GM21737 (cell line): ENCODE data around the gene ZNF835.

Experiments
- ATAC-seq: cut with Tn5 transposase; IDR thresholded peaks from one replicate; pipeline ENCODE4 v1.9.1; 2021; ENCODE audit warnings: mild to moderate bottlenecking, moderate library complexity; ENCODE audit not compliant: unreplicated experiment

Gene ZNF835

DNA sequence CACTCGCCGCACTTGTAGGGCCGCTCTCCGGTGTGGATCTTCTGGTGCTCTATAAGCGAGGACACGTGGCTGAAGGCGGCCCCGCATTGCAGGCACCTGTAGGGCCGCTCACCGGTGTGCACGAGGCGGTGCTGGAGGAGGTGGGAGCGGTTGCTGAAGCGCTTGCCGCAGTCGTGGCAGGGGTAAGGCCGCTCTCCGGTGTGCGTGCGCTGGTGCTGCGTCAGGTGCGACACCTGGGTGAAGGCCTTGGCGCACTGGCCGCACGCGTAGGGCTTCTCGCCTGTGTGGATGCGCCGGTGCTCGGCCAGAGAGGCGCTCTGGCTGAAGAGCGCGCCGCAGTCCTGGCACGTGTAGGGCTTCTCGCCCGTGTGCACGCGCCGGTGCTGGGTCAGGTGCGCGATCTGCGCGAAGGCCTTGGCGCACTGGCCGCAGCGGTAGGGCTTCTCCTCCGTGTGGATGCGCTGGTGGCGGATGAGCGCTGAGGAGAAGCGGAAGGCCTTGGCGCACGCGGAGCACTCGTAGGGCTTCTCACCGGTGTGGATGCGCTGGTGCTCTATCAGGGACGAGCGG lies 7.5 kb downstream of the ZNF835 start:
- ATAC-seq, result no peak

DNA sequence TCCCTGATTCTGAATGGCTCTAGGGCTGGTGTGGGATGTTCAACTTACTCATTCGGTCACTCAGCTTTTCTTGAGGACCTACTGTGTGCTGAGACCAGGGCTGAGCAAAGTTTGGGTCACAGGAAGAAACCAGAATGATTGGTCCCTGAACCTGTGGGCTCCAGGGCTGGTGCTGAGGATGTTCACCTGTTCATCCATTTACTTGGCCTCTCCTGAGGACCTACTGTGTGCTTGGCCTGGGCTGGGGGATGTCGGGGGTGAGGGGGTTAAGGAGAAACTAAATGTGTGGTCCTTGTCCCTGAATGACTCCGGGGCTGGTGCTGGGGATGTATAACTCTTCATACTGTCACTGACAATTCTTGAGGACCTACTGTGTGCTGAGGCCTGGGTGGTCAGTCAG lies 10.3 kb downstream of the ZNF835 start:
- ATAC-seq, result no peak

DNA sequence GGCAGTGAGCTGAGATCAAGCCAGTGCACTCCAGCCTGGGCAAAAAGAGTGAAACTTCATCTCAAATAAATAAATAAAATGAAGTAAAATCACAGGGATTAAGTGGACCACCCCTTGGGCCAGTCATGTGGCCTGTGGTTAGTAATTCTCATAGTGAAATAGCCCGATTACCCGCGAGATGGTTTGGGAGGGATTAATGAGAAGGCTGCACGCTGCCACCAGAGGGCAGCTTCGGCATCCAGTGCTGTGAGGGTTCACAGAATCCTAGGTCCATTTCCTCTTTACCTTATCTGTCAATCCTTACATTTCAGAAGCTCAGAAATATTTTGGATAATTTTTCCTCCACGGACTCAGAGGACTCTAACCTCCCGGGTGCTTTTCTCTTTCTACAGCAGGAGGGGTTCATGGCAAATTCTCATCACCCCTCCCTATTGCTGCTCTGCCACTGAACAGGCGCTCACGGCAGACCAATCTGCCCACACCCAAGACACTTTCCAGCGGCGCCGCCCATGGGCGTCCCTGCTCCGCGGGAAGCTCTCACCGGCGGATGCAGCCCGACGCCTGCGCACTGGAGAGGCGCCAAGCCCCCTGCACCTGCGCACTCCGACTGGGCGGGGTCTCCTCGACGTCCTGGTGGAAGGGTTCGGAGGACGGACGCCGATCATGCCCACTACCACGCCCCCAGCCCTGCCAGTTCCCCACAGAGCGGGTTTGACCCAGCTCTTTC lies 11.0 kb downstream of the ZNF835 start:
- ATAC-seq, result no peak

DNA sequence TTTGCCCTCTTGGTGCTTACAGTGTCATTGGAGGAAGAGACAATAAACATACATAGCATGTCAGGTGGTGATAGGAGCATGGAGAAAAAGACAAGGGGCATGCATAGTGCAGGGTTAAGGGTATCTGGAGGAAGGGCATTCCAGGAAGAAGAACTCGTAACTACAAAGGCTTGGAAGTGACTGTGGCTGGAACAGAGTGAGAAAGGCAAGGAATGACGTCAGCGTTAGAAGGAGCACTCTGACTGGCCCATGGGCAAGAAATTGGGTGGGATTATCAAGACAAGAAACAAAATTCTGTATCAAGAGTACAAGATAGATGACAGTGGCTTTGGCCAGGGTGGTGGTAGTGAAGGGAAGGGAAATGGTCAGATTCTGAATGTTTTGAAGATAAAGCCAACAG lies 17.4 kb downstream of the ZNF835 start:
- no peak for ATAC-seq

DNA sequence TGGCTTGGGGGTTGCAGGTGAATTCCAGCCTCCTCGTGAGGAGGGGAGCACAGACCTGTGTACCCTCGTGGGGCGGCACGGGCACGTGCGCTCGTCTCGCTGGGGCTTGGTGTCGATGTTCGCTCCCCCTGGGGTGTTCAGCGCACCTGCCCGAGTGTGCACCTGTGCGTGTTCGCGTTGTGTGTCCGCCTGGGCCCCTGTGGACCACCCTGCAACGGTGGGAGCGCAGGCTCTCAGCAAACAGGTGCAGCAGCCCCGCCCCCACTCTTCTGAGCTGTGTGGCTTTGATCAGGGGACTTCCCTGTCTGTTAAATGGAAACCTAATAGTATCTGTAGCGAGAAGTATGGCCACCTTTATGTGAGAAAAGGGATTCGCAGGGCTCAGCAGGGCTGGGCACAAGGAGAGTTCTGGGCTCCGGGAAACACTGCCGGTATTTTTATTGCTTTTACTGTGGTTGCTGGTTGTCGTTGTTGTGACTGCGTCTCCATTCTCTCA lies 28.0 kb downstream of the ZNF835 start:
- no peak for ATAC-seq

DNA sequence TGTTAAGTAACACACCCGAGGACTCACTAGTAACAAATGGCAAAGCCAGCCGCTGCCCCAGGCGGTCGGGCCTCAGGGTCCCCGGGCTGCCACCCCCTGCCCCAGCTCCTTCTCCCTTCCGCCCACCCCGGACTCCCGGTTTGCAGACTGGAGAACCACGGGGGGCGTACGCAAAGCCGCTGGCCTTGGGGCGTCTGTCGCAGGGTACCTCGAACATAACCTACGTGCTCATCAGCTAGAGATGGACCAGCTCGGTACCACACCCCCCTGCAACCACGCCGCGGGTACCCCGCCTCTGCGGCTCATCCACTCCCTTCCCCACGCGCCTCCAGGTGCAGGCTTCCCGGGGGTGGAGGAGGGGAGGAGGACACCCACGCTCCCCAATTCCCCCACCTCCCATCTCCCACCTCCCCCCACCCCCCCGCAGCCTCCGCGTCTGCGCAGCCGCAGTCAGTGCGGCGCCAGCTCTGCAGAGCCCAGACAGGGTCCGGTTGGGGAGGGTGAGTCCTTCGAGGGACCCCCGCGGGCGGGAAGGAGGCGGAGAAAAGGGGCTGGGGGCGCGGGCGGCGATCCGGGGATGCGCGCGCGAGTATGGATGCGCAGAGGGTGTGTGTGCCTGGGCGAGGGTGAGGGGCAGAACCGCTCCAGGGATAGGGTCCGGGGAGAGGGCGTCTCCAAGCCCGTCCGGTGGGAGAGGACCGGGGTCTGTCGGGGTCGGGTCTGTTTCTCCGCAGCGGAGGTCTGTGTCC lies 28.7 kb downstream of the ZNF835 start, which contains the start of gene SMIM17:
SMIM17 (plus strand) TSS at position 449 of the 749 bp plus-strand sequence. CDS start 2,509 bp downstream, outside the sequence.
- ATAC-seq, result no peak

DNA sequence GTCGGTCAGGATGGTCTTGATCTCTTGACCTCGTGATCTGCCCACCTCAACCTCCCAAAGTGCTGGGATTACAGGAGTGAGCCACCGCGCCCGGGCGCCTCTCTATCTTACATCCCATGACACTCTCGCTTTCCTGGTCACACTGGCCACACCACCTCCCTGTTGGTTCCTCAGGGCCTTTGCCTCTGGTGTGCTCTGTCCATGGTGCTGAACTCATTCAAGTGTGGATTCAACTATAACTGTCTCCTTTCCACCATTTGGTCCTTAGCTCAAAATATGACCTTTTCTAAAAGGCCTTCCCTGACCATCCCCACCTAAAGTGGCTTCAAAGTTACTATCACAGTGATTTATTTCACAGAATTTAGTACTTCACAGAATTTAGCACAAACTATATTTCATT lies 32.3 kb downstream of the ZNF835 start:
- ATAC-seq, result no peak

DNA sequence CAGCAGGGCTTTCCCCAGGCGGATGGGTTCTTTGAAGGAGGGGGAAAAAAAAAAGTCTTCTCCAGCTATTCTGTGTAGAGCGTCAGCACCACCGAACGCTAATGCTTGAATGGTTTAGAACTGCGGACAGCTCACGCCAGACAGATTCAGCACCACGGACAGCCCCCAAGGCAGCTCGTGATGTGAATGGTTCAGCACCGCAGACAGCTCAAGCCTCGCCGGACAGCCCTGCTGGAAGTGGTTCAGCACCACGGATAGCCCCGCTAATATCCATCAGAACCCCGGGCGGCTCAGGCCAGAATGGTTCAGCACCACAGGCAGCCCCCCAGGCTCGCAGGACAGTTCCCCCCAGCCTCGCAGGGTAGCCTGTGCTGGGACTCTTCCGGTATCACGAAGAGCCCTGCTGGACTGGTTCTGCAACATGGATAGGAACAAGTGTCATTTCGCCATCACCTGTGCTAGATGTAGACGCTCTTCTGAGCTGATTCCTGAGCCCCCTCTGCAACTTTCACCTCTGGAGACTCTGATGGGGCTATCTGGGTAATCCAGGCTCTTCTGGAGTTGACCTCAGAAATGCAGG lies 33.5 kb downstream of the ZNF835 start:
- no peak for ATAC-seq

DNA sequence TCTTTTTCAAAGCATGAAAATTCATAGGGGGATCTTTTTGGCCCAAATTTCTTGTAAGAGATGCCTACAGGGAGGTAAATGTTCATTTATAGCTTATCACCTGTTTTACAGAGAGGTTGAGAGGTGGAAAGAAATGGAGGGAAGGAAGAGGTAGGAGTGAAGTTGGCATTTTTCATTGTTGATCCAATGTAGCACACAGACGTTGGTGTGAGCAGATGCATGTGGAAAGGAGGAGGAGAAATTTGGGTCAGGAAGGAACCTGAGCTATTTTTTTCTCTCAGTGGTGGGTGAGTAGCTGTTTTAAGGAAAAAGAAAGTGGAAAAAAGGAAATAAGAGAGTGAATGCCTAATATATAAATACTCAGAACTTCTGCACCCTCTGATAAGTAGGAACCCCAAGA lies 38.5 kb downstream of the ZNF835 start:
- ATAC-seq, result no peak

DNA sequence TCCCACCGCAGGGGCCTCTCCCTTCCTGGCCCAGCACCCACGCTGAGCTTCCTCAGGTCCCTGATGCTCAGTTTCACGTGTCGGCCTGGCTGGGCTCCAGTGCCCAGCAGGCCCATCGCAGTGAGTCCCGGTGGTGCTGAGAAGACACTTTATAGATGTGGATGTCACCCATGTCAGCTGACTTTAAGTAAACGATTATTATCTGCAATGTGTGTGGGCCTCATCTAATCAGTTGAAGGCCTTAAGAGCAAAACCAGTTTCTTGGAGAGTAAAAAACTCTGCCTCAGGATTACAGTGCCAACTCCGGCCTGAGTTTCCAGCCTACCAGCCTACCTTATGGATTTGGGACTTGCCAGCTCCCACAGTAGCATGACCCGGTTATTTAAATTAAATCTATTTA lies 45.8 kb downstream of the ZNF835 start:
- no peak for ATAC-seq

DNA sequence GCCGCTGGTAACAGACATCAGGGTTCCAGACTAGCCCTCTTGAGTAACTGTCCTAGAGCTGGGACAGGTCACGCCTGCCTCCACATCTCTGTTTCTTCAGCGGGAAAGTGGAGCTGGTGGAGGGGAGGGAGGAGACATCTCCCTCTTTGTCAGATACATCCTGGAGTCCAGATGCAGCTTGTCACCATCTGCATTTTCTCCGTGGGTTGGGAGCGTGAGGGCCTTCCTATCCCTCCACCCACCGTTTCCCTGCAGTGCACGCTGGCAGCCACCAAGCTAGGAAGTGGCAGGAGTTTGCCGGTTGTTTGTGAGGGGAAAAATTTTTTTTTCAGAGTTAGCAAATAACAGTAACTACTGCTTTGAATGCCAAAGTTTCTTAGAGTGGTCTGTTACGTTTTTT lies 48.6 kb downstream of the ZNF835 start:
- no peak for ATAC-seq

DNA sequence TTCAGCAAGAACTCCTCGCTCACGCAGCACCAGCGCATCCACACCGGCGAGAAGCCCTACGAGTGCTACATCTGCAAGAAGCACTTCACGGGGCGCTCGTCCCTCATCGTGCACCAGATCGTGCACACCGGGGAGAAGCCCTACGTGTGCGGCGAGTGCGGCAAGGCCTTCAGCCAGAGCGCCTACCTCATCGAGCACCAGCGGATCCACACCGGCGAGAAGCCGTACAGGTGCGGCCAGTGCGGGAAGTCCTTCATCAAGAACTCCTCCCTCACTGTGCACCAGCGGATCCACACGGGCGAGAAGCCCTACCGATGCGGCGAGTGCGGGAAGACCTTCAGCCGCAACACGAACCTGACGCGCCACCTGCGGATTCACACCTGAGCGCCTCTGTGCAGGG lies 49.2 kb downstream of the ZNF835 start:
- ATAC-seq, result no peak

DNA sequence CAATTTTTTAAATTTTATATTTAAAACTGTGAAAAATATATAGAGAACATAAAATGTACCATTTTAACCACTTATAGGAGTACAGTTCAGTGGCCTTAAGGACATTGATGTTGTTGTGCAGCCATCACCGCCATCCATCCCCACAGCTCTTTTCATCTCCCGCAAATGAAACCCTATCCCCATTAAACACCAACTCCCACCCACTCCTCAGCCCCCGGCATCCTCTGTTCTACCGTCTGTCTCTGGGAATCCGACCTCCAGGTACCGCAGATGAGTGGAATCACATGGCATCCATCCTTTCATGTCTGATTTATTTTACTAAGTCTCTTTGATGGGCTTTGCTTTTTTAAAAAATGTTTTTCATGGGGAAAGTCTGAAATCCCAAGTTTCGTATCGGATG lies 52.4 kb downstream of the ZNF835 start:
- ATAC-seq, result no peak

DNA sequence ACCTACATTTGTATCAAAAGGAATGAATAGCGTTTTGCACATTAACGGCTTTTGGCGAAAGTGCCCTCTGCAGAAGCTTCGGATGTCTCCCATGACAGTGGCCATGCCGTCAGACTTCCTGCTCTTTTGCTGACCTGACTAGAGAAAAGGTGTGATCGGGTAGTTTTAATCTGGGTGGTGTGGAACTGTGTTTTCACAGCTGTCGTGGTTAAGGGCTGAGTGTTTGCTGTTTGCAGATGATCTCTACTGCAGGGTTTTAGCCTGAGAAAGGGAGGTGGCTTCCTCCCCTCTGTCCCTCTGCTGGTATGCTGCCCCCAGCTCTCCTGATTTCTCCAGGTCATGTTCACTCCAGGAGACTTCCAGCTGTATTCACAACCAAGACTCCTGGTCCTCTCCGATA lies 54.0 kb downstream of the ZNF835 start:
- no peak for ATAC-seq

DNA sequence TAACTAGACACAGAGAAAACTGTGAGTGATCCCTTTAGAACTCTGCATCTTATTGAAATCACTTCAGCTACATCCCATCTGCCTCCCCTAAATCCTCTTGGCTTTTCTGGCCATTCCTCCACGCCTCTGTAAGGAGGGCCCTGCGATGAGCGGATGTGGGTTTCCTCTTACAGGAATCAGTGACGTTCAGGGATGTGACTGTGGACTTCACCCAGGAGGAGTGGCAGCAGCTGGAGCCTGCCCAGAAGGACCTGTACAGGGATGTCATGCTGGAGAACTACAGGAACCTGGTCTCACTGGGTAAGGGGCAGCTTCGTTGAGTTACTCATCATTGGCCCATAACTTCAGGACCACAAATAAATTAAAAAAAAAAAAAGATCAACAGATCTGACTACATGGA lies 57.9 kb downstream of the ZNF835 start:
- no peak for ATAC-seq

DNA sequence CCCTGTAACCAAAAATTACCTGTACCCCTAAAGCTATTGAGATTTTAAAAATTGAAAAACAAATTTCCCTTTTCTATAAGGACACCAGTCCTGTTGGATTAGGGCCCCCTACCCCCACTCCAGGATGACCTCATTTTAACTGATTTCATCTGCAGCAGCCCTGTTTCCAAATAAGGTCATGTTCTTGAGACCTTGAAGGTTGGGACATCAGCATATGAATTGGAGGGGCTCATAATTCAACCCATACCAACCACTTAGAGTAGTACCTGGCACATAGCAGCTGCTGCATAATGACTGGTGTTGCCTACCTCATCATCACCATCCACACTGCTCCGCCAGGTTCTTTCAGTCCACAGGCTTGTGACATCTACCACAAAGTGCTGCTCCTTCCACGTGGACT lies 58.8 kb downstream of the ZNF835 start:
- no peak for ATAC-seq
